ENCODE results near the gene KIF18B.
A peak's percentile ranks its signal among the peaks of the same experiment; 100 is the strongest.

KIF18B gene

DNA sequence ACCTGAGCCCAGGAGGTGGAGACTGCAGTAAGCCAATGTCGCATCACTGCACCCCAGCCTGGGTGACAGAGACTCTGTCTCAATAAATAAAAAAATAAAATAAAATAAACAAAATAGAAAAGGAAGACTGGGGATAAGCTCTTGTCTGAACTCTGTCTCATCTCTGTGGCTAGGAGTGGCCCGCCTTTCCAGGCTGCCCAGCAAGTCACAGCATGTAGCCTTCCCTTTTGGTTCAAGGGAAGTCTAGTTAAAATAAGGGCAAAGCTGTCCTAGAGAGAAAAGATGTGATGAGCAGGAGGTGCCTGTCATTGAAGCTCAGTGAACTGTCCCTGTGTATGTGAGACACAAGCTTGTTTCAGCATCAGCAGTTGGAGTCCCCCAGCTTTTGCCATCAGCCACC lies 29.6 kb downstream of the KIF18B start:
- no peak for DNase-seq (ENCODE audit: low spot score)

DNA sequence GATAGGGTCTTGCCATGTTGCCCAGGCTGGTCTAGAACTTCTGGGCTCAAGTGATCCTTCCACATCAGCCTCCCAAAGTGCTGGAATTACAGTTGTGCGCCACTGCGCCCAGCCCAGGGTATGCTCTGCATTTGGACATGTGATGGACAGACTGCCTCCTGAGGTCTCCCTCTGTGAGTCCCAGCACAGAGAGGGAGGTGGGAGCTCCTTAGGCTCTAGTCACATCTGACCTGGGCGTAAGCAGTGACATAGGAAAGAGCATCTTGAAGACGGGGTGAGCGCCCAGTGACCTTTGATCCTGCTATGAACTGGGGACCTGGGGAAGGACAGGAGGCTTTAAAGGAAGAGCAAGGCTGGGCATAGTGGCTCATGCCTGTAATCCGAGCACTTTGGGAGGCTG lies 30.1 kb downstream of the KIF18B start:
- DNase-seq (ENCODE audit: low spot score), result no peak

DNA sequence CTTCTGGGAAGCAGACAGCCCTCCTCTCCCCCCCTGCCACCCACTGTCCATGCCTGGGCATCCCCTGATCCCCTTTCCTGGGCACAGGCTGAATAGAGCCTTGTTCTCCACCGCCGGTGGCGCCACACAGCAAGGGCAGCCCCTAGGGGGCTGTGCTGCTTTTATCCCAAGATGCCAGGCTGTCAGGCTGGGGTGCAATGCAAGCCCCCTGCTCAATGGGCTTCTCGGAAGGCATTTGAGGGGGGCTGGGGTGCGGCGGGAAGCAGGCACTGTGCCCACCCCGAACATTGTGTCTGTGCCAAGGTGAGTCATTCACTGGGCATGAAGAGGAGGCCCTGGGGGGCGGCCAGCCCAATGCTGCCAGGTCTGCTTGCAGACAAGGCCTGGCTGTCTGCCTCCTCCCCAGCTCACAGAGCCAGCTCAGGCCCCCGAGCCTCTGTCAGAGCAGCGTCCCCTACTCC lies 30.8 kb downstream of the KIF18B start:
- DNase-seq (ENCODE audit: low spot score), result no peak

DNA sequence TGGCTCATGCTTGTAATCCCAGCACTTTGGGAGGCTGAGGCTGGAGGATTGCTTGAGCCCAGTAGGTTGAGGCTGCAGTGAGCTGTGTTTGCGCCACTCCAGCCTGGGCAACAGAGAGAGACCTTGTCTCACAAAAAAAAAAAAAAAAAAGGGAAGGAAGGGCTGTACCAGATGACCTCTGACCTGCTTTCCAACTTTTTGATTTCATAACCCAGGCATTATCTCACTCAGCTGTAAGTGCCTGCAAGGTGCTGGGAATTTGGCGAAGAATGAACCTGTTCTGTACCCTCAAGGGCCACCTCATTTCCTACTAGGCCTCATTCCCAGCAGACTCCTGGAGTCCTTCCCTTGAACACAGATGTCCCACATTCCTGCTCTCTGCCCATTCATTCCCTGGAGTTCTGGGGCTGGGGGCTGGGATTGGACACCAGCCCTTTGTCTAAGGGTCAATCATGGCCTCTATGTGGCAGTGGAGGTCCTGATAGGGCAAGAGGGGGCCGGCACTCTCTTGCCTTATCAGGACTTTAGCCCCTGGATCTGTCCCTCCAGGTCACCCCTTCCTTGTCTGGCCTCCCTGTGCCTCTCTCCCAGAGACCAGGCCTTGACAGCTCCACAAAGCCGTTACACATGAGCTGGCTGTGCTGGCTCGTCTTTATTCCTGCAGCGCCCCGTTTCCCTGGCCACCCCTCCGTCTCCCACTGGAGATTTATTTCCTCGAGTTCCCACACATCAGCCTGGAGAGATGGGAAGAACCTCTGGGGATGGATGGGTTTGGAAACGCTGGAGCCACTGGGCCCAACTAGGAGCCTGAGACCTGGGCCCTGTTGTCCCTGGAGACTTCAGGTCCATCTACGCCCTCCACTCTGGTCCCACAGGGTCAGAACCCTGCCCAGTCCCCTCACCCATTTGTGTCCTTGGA lies 31.5 kb downstream of the KIF18B start:
- DNase-seq (ENCODE audit: low spot score), result no peak

DNA sequence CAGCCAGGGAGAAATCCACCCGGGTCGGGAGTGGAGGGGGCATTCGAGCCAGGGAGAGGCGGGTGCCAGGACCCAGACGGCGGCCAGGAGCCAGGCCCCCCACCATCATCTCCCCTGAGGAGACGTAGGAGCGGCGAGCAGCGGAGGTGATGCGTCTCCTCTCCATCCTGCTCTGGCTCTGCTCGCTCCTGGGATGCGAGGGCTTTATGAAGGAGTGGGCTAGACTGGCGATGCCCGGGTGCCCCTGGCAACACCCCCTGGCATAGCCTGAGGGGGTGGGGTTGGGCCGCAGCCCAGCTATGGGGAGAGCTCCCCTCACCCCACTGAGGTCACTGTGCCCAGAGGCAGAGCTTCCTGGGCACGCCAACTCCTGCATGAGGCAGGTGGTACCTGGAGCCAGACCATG lies 32.2 kb downstream of the KIF18B start, which contains the start of gene GFAP:
TSS of gene GFAP (minus strand) at position 180 of the 406 bp plus-strand sequence. CDS start at position 166, 14 bp downstream.
- no peak for DNase-seq (ENCODE audit: low spot score)

DNA sequence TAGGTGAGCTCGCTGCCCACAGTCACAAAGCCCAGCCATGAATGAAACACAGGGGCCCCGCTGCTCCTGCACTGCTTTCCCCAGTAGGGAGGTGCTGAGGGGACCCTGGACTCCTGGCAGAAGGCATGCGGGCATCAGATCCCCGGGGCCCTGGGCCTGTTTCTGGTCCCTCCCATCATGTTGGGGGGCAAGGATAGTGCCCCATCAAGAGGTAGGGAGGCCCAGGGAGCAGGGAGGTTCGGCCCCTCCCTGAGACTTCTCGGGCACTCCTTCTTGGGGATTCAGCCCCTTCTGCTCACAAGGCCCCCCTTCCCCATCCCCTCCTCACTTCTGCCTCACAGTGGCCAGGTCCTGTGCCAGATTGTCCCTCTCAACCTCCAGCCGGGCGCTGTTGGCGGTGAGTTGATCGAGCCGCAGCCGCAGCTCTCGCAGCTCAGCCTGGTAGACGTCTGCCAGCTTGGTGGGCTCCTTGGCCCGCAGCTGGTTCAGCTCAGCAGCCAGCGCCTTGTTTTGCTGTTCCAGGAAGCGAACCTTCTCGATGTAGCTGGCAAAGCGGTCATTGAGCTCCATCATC lies 32.8 kb downstream of the KIF18B start:
- DNase-seq (ENCODE audit: low spot score), result no peak

DNA sequence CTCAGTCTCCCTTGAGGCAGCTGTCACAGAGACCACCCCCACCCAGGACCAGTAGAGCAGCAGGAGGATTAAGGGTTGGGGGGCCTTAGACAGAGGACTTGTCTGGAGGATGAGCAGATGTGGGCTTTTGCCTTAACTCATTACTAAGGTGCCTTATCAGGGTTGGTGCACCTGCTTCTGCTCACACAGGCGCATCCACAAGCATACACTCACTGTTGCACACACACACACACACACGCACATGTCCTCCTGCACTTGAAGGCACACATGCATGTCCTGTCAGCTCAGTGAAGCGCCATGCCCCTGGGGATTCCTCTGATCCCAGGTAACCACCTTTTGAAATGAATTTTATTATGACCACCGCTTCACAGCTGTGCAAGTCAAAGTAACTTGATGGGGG lies 33.4 kb downstream of the KIF18B start:
- no peak for DNase-seq (ENCODE audit: low spot score)

DNA sequence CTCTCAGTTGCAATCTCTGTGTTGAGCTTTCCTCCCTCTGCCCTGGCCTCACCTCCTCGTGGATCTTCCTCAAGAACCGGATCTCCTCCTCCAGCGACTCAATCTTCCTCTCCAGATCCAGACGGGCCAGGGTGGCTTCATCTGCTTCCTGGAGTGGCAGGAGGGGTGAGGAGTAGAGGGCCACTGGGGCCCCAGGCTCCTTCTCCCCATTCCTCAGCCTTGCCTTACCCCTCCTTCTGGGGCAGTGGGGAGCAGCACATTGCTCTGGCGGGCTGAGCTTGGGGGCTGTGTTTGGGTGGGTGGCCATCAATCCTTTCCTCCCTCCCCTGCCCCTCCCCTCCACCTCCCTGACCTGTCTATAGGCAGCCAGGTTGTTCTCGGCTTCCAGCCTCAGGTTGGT lies 33.9 kb downstream of the KIF18B start:
- DNase-seq (ENCODE audit: low spot score), result no peak

DNA sequence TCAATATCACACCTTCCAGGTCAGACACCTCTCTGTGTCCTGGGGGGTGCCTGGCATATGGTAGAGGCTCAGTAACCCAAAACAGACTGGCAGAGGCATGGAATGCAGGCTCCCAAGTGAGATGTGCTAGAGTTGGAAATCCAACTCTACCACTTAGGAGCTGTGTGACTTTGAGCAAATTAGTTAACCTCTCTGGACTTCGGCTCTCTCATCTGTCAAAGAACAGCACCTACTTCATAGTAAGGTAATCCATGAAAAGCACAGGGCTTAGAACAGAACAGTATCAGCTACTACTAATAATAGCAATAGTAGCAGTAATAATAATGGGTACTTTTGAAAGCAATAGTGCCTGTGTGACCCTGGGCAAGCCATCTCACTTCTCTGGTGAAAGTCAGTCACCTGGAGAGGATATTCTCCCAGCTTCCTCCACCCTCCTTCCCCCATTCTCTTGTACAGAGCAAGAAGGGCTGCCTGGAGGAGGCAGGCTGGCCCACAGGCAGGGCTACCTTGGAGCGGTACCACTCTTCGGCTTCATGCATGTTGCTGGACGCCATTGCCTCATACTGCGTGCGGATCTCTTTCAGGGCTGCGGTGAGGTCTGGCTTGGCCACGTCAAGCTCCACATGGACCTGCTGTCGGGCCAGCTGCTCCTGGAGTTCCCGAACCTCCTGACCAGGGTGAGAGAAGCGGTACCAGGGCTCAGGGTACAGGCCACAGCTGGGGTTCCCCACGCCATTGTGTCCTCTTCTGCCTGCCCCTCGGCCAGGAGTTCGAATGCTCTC lies 34.6 kb downstream of the KIF18B start:
- DNase-seq (ENCODE audit: low spot score), result no peak

DNA sequence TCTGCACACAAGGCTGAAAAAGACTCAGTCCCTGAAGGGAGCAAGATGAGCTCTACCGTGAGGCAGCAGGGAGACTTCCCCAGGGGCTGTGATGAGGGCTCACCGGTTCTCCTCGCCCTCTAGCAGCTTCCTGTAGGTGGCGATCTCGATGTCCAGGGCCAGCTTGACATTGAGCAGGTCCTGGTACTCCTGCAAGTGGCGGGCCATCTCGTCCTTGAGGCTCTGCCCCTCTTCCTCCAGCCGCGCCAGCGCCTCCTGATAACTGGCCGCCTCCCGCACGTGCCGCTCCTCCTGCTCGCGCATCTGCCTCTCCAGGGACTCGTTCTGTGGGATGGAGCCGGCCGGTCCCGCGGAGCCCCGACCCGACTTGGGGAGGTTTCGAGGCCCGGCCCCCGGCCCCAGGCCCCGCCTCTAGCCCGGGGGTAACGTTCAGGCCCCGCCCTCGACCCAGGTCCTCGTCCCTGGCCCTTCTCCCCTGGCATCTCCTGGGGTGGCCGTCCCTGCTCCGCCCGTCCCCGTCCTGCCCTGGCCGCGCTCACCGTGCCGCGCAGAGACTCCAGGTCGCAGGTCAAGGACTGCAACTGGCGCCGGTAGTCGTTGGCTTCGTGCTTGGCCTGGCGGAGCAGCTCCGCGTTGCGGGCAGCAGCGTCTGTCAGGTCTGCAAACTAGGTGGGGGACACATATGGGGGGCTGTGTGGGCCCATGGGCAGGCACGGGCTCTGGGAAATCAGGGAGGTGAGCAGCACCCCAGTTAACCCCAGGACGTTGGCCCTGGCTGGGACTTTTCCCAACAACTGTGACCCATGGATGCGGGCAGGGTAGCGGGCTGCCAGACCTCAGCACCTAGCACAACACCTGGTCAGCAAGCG lies 36.2 kb downstream of the KIF18B start:
- DNase-seq (ENCODE audit: low spot score), result peak; percentile 87

DNA sequence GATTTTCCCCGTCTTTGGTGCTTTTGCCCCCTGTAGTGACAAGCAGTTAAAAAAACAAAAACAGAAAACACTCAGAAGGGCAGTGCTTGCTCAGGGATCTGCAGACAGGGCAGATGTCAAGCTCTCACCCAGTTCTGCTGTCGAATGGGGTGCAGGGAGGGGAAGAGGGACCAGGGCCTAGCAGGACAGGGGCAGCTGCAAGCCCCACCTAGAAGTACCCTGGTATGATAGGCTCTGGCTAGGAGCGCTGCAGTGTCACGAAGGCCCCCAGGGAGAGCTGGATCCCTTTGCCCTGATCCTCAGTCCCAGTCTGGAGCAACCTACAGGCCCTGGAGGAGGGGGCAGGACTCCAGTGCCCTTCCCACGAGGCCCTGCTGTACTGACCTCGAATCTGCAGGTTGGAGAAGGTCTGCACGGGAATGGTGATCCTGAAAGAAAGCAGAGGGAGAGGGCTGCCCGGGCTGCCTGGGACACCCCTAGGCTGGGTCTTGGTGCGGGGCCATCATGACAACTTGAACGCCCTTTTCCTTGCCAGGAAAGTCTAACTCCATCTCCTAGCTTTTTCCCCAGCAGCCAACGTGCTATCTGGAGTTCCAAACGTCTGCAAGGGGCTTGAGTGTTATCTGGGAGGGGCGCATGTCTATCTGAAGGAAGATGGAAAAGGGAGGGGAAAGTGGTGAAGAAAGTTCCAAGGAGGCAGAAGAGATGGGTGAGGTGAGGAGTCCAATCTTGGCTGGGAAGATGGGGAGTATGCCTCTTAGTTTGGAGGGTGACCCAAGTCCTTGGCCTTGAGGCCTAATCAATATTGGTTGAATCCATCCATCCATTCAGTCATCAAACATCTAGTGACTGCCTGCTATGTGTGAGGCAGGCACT lies 37.1 kb downstream of the KIF18B start:
- peak; percentile 41 for DNase-seq (ENCODE audit: low spot score)

DNA sequence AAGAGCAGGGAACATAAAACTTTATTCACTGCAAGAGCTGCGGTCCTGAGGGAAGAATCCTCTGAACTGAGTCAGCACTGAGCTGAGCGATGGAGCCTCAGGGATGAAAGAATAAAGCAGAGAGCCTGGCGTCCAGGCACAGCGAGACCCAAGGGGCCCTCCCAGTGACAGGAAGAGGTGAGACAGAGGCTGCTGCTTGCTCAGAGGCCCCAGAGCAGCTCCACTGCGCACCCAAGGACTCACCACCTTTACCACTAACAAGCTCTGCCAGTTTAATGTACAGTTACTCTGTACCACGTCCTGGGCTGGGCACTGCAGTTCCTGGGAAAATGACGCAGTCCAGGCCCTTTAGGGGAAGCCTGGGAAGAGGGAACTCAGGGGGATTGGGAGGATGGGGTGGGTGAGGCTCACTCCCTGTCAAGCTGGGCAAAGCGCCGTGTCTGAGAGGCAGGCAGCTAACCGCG lies 37.9 kb downstream of the KIF18B start:
- DNase-seq (ENCODE audit: low spot score), result peak; percentile 44

DNA sequence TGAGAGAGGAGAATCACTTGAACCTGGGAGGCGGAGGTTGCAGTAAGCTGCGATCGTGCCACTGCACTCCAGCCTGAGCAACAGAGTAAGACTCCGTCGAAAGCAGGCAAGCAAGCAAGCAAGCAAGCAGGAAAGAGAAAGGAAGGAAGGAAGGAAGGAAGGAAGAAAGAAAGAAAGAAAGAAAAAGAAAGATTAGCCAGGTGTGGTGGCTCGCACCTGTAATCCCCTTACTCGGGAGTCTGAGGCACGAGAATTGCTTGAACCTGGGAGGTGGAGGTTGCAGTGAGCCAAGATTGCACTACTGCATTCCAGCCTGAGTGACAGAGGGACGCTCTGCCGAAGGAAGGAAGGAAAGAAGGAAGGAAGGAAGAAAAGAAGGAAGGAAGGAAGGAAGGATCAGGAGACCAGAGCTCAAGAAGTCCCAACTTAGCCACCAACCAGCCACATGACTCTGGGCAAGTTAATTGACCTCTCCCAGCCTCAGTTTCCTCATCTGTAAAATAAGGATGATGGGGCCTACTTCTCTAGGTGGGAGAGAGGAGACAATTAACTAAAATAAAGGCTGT lies 38.7 kb downstream of the KIF18B start:
- DNase-seq (ENCODE audit: low spot score), result no peak

DNA sequence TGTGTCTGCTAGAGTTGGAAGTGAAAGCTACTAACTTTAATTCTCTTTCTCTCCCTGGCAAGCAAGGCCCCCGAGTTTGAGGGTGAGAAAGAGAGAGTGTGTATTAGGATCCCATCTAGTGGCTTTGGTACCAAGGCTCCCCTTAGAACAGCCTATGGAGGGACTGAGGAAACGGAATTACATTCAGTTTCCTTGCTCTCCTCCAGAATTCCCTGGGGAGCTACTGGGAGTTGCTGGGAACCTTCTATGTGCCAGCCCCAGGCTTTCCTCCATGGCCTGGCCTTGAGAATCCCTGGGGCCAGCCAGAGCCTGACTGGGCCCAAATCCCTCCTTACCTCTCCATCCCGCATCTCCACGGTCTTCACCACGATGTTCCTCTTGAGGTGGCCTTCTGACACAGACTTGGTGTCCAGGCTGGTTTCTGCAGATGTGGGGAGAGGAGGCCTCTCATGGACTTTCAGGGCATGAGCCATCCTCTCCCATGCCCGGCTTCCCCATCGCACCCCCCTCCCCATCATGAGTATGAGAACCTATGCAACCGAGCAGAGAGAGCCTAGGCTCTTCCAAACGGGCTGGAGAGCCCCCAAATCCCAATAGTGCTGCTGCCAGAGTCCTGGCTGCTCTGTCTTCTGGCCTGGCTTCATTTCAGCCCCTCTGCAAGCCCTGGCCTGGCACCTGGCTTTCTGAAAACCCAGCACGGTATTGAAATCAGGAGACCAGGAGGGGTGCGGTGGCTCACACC lies 39.7 kb downstream of the KIF18B start:
- DNase-seq (ENCODE audit: low spot score), result no peak

DNA sequence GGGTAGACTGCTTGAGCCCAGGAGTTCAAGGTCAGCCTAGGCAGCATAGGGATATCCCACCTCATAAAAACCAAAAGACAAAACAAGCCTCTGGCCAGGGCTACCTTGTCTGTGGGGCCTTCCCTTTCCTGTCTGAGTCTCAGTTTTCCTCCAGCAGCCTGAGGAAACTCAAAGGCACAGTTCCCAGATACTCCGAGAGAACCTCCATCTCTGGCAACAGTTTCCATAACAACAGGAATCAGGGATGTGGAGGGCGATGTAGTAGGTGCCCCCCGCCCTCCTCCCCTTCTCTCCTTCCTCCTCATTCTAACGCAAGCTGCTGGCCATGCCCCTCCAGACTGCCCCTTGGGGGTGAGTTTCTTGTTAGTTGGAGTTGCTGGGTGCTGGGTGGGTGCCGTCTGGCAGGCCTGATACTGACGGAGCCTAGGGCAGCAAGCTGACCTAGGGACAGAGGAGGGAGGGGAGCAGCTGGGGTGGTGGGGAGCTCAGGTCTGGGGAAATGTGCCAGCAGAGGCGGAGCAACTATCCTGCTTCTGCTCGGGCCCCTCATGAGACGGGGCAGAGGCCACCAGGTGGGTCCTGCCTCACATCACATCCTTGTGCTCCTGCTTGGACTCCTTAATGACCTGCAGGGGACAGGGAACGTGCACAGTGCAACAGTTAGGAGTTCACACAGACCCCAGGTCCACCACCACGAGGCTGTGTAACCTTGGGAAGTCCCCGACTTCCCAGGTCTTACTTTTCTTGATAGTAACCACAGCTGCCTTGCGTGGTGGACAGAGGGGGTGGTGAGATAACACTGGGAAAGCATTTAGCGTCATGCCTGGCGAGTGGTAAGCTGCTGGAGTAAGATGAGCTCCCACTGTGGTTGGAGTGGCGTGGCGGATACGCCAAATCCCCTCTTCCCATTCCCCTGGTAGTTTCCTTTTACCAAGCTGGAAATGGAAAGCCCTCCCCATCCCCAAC lies 40.5 kb downstream of the KIF18B start:
- no peak for DNase-seq (ENCODE audit: low spot score)

DNA sequence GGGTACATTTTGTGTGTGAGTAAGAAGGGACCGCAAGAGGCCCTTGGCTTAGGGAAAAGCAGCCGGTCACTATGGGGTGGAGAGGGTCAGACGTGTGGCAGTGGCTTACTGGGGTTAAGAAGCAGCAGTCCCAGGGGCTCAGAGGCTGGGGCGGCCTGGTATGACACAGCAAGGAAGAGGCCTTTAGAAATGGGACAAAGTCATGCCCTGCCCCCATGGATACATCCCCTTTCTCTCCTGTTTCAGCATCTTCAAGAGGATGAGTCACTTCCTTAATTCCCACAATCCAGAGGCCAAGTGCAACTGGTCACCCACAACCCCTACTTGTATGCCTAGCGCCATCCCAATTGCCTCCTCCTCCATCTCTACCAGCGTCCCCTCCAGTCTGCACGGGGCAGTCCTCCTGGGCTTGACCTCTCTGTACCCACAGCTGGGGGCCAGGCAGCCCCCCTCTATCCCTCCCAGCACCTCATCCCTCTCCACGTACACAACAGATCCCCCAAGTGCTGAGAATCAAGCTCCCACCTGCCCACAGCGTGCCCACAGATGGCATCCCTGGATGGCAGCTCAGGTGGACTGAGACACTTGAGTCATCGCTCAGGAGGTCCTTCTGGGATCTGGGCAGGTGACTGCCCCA lies 41.4 kb downstream of the KIF18B start:
- no peak for DNase-seq (ENCODE audit: low spot score)
